Measurements from ENCODE around the gene TTC27. TPM values are rescaled to one million over a fixed set of nuclear protein-coding genes. Genes with fewer than 3 reads are reported as not detected.
"Not testable (repeated sequence)": the region's sequence is repeated elsewhere in the genome, so short reads cannot be mapped to it uniquely, and the experiment has no call there.

The TTC27 gene
- total RNA-seq, 2 experiments from 2014 or later: 25.2 to 27.5 TPM

GRCh38 chr2:32730958-32731357, 103.1 kb downstream of the TTC27 start:
- DNase-seq; H3K27ac Mint-ChIP-seq; H3K9me3 Mint-ChIP-seq; H3K27me3 Mint-ChIP-seq (ENCODE audit: low read depth); H3K4me1 Mint-ChIP-seq (ENCODE audit: low read depth); H3K4me3 Mint-ChIP-seq; intact Hi-C loops (cut with micrococcal nuclease): not testable (repeated sequence)
- peaks cover 27% of the 10 kb centered on the region for H3K36me3 Mint-ChIP-seq (ENCODE audit: low read depth)
- CTCF ChIA-PET: interaction anchor here (0.6 kb wide), 1 partner anchor 1147 kb away, joined by 3 read pairs; no protein-coding TSS in a partner anchor

GRCh38 chr2:32732120-32732519, 104.3 kb downstream of the TTC27 start:
- CTCF ChIA-PET: no interaction called here
- no peak overlapping the region for H3K27ac Mint-ChIP-seq
- DNase-seq: no peak
- no peak overlapping the region for H3K4me3 Mint-ChIP-seq
- H3K4me1 Mint-ChIP-seq (ENCODE audit: low read depth): no peaks in the 10 kb centered on the region
- no peaks in the 10 kb centered on the region for H3K9me3 Mint-ChIP-seq
- peaks cover 22% of the 10 kb centered on the region for H3K36me3 Mint-ChIP-seq (ENCODE audit: low read depth)
- intact Hi-C loops (cut with micrococcal nuclease): no loop called here
- no peaks in the 10 kb centered on the region for H3K27me3 Mint-ChIP-seq (ENCODE audit: low read depth)

- no peaks in the 10 kb centered on the region for H3K9me3 Mint-ChIP-seq
- CTCF ChIA-PET: interaction anchor here (0.6 kb wide), 1 partner anchor 580 kb away, joined by 3 read pairs; no protein-coding TSS in a partner anchor
Measured at GRCh38 chr2:32732912-32733472, 105.1 kb downstream of the TTC27 start.

GRCh38 chr2:32735348-32735747, 107.5 kb downstream of the TTC27 start:
- H3K4me3 Mint-ChIP-seq: no peak overlapping the region
- no peak for DNase-seq
- no peaks in the 10 kb centered on the region for H3K9me3 Mint-ChIP-seq
- no peaks in the 10 kb centered on the region for H3K27me3 Mint-ChIP-seq (ENCODE audit: low read depth)
- H3K4me1 Mint-ChIP-seq (ENCODE audit: low read depth): no peaks in the 10 kb centered on the region
- peaks cover 20% of the 10 kb centered on the region for H3K36me3 Mint-ChIP-seq (ENCODE audit: low read depth)
- intact Hi-C loops (cut with micrococcal nuclease): no loop called here
- CTCF ChIA-PET: interaction anchor here (0.9 kb wide), 1 partner anchor 38 kb away, joined by 8 read pairs; no protein-coding TSS in a partner anchor
- H3K27ac Mint-ChIP-seq: no peak overlapping the region

More at GRCh38 chr2:32732912-32733472, 105.1 kb downstream of the TTC27 start:
- DNase-seq: no peak
- Mint-ChIP-seq H3K4me1 (ENCODE audit: low read depth) (no peaks in the 10 kb centered on the region), H3K27ac (no peak overlapping the region), H3K27me3 (ENCODE audit: low read depth) (no peaks in the 10 kb centered on the region), H3K4me3 (no peak overlapping the region), H3K36me3 (ENCODE audit: low read depth) (peaks cover 27% of the 10 kb centered on the region)
- intact Hi-C loops (cut with micrococcal nuclease): no loop called here

- H3K4me3 Mint-ChIP-seq: no peak overlapping the region
- H3K27ac Mint-ChIP-seq: no peak overlapping the region
- CTCF ChIA-PET: interaction anchor here (0.9 kb wide), 1 partner anchor 21 kb away, joined by 3 read pairs; no protein-coding TSS in a partner anchor
- no peaks in the 10 kb centered on the region for H3K9me3 Mint-ChIP-seq
- peaks cover 36% of the 10 kb centered on the region for H3K36me3 Mint-ChIP-seq (ENCODE audit: low read depth)
- no peaks in the 10 kb centered on the region for H3K27me3 Mint-ChIP-seq (ENCODE audit: low read depth)
- no peaks in the 10 kb centered on the region for H3K4me1 Mint-ChIP-seq (ENCODE audit: low read depth)
- no peak for DNase-seq
- intact Hi-C loops (cut with micrococcal nuclease): no loop called here
Measured at GRCh38 chr2:32738939-32739338, 111.1 kb downstream of the TTC27 start.

DNA sequence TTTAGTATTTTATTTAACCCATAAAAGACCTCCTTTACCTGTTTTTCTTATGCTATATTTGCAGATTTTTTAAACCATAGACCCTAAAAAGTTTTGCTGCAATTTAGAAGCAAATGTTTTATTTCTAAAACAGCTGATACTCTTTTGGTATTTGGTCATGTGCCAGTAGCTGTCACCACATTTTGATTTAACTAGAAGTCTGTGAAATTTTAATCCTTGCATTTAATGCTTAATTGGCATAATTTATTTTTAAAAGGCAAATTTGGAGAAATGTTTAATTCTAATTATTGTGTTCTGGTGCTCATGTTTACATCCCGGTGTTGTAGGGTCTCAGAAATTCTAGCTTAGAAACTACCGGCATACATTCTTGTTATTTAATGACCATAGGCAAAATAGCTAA, 111.8 kb downstream of the TTC27 start:
- Mint-ChIP-seq H3K36me3 (ENCODE audit: low read depth) (peaks cover 39% of the 10 kb centered on the region), H3K27ac (no peak overlapping the region), H3K9me3 (no peaks in the 10 kb centered on the region), H3K4me1 (ENCODE audit: low read depth) (peaks cover 3% of the 10 kb centered on the region), H3K4me3 (no peak overlapping the region), H3K27me3 (ENCODE audit: low read depth) (no peaks in the 10 kb centered on the region)
- intact Hi-C loops (cut with micrococcal nuclease): no loop called here
- CTCF ChIA-PET: no interaction called here
- no peak for DNase-seq

DNA sequence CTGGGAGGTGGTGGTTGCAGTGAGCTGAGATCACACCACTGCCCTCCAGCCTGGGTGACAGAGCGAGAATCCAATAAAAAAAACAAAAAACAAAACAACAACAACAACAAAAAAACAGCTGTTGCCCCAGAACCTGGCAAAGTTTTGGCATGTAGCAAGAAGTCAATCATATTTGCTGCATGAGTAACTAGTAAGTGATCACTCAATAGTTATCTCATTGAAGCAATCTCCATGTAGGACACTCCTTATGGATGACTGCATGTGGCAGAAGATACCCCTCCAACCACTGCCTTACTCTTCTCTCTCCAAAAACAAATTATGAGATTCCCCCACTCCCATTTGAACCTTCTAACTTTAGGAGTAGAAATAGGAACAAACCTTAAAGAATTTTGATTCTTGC, 113.7 kb downstream of the TTC27 start:
- H3K36me3 Mint-ChIP-seq (ENCODE audit: low read depth): peaks cover 37% of the 10 kb centered on the region
- CTCF ChIA-PET: interaction anchor here (0.6 kb wide), 1 partner anchor 11 kb away, joined by 3 read pairs; no protein-coding TSS in a partner anchor

DNA sequence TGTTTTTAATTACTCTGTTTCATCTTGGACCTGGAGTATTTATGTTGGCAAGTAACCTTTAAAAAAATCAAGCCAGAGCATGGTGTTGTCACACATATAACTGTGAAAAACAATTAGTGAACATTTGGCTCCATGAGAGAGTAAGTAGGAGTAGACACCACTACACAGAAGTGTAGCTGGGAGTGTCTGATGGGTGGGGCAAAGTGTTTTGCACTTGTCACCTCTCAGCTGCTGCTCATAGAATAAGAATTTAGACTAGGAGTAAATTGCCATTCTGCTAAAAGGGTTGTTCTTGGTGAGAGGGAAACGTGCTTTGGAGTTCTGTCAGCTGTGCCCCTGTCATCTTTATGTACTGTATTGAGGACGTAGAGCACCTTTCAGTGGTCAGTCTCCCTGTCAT, 114.5 kb downstream of the TTC27 start:
- no peak for DNase-seq
- intact Hi-C loops (cut with micrococcal nuclease): no loop called here
- peaks cover 3% of the 10 kb centered on the region for H3K9me3 Mint-ChIP-seq
- no peak overlapping the region for H3K4me3 Mint-ChIP-seq
- H3K4me1 Mint-ChIP-seq (ENCODE audit: low read depth): peaks cover 7% of the 10 kb centered on the region
- no peaks in the 10 kb centered on the region for H3K27me3 Mint-ChIP-seq (ENCODE audit: low read depth)
- peaks cover 33% of the 10 kb centered on the region for H3K36me3 Mint-ChIP-seq (ENCODE audit: low read depth)
- H3K27ac Mint-ChIP-seq: no peak overlapping the region
- CTCF ChIA-PET: no interaction called here

More for the DNA sequence above, 113.7 kb downstream of the TTC27 start:
- DNase-seq: no peak
- intact Hi-C loops (cut with micrococcal nuclease): no loop called here
- Mint-ChIP-seq H3K27ac (no peak overlapping the region), H3K27me3 (ENCODE audit: low read depth) (no peaks in the 10 kb centered on the region), H3K9me3 (peaks cover under 1% of the 10 kb centered on the region), H3K4me1 (ENCODE audit: low read depth) (peaks cover 7% of the 10 kb centered on the region), H3K4me3 (no peak overlapping the region)

DNA sequence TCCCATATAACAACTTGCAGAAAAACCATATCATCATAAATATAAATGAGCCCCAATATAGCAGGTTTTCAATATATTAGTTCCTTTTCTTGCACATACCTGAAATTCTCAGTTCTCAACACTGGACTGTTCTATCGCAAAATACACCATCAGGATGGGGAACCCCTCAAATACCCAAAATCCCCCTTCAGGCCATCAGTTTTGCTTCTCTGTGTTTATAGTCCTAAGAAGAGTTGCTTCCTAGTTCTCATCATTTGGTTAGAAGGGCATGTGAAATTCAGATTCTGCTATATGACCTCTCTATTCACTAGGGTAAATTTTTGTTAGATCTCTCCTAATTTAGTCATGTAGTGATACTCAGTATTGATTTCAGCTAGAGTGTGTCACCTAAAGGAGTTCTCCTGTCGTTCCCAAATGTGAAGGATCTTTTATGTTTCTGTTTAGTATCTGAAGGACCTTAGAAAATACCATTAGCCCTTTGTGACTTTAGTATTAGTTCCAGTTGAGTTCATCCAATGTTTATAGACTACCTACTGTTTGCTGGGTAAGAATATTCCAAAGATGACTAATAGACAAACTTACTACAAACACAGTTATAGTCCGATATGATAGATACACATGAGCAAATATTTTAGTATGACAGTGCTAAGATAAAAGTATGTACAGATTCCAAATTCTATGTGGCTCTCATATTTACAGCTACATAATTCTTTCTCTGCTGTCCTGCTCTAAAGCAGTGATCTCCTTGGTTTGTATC, 115.8 kb downstream of the TTC27 start:
- Mint-ChIP-seq H3K4me1 (ENCODE audit: low read depth) (peaks cover 7% of the 10 kb centered on the region), H3K36me3 (ENCODE audit: low read depth) (peaks cover 37% of the 10 kb centered on the region), H3K27me3 (ENCODE audit: low read depth) (no peaks in the 10 kb centered on the region), H3K9me3 (peaks cover 3% of the 10 kb centered on the region), H3K27ac (no peak overlapping the region), H3K4me3 (no peak overlapping the region)
- CTCF ChIA-PET: interaction anchor here (0.6 kb wide), 1 partner anchor 251 kb away, joined by 3 read pairs; no protein-coding TSS in a partner anchor
- intact Hi-C loops (cut with micrococcal nuclease): no loop called here
- DNase-seq: no peak

- peaks cover 3% of the 10 kb centered on the region for H3K9me3 Mint-ChIP-seq
- H3K4me3 Mint-ChIP-seq: no peak overlapping the region
- peaks cover 7% of the 10 kb centered on the region for H3K4me1 Mint-ChIP-seq (ENCODE audit: low read depth)
- no peaks in the 10 kb centered on the region for H3K27me3 Mint-ChIP-seq (ENCODE audit: low read depth)
- no peak overlapping the region for H3K27ac Mint-ChIP-seq
- H3K36me3 Mint-ChIP-seq (ENCODE audit: low read depth): peaks cover 46% of the 10 kb centered on the region
- CTCF ChIA-PET: no interaction called here
- intact Hi-C loops (cut with micrococcal nuclease): no loop called here
- no peak for DNase-seq
Measured at GRCh38 chr2:32745191-32745590, 117.3 kb downstream of the TTC27 start.

DNA sequence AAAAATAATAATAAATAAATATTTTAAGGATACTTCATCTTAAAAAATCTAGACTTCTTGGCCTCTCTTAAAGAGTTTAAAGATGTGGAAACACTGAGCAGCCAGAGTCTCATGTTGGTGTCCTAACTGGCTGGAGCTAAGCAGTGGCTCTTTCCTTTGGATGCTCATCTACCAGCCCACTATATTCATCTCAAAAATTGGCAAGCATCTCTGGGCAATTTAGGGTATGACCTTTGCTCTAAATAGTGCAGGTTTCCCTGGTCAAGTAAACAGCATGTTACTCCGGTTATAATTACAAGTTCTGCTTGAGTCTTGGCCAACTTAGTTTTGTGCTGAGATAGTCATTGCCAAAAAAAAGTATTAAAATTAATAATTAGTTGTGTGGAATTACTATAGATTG, 117.8 kb downstream of the TTC27 start:
- CTCF ChIA-PET: no interaction called here
- Mint-ChIP-seq H3K27ac (no peak overlapping the region), H3K27me3 (ENCODE audit: low read depth) (no peaks in the 10 kb centered on the region), H3K4me3 (no peak overlapping the region), H3K4me1 (ENCODE audit: low read depth) (peaks cover 7% of the 10 kb centered on the region), H3K36me3 (ENCODE audit: low read depth) (peaks cover 48% of the 10 kb centered on the region), H3K9me3 (peaks cover 3% of the 10 kb centered on the region)
- DNase-seq: no peak
- intact Hi-C loops (cut with micrococcal nuclease): no loop called here

GRCh38 chr2:32746669-32747068, 118.8 kb downstream of the TTC27 start:
- Mint-ChIP-seq H3K27me3 (ENCODE audit: low read depth) (no peaks in the 10 kb centered on the region), H3K36me3 (ENCODE audit: low read depth) (peaks cover 51% of the 10 kb centered on the region), H3K4me3 (no peak overlapping the region), H3K27ac (no peak overlapping the region), H3K4me1 (ENCODE audit: low read depth) (peaks cover 7% of the 10 kb centered on the region), H3K9me3 (peaks cover 3% of the 10 kb centered on the region)
- DNase-seq: no peak
- CTCF ChIA-PET: no interaction called here
- intact Hi-C loops (cut with micrococcal nuclease): no loop called here

- no peak overlapping the region for H3K4me3 Mint-ChIP-seq
- no peak for DNase-seq
- CTCF ChIA-PET: no interaction called here
- H3K4me1 Mint-ChIP-seq (ENCODE audit: low read depth): peaks cover 7% of the 10 kb centered on the region
- H3K27ac Mint-ChIP-seq: no peak overlapping the region
- no peaks in the 10 kb centered on the region for H3K27me3 Mint-ChIP-seq (ENCODE audit: low read depth)
- peaks cover 55% of the 10 kb centered on the region for H3K36me3 Mint-ChIP-seq (ENCODE audit: low read depth)
- peaks cover 3% of the 10 kb centered on the region for H3K9me3 Mint-ChIP-seq
- intact Hi-C loops (cut with micrococcal nuclease): no loop called here
Measured at GRCh38 chr2:32748158-32748557, 120.3 kb downstream of the TTC27 start.

Measured in activated naive CD4-positive, alpha-beta T cell treated with anti-CD3 and anti-CD28 coated beads for 36 hours (primary cell).